HepG2 (cell line): ENCODE measurements around the gene TBXA2R. TPM values are rescaled to one million over a fixed set of nuclear protein-coding genes. Genes with fewer than 3 reads are reported as not detected.

Experiments
- CERS6 ChIP-seq: sonication (generic); formaldehyde crosslinking; IDR thresholded peaks from 2 replicates; pipeline ENCODE4 v1.5.0; 2020; ENCODE audit warnings: missing genetic modification reagents
- ELF1 ChIP-seq: sonication (generic); formaldehyde crosslinking; IDR thresholded peaks from 2 replicates; pipeline ENCODE4 v1.4.0; 2020; ENCODE audit warnings: missing genetic modification reagents
- GABPB1 ChIP-seq: IDR thresholded peaks from 2 replicates; pipeline ENCODE4 v1.6.1; 2016; ENCODE audit warnings: mild to moderate bottlenecking, missing genetic modification reagents, moderate library complexity, missing compliant biosample characterization
- GMEB2 ChIP-seq: IDR thresholded peaks from 2 replicates; pipeline ENCODE4 v1.6.1; 2016; ENCODE audit warnings: missing biosample characterization, missing genetic modification reagents, low read depth
- HNRNPL ChIP-seq: fragments of 200-400 bp; formaldehyde crosslinking; IDR thresholded peaks from 2 replicates; pipeline ENCODE4 v1.6.1; 2017; ENCODE audit warnings: mild to moderate bottlenecking, low read depth, low read length
- HNRNPLL ChIP-seq: fragments of 200-400 bp; formaldehyde crosslinking; IDR thresholded peaks from 2 replicates; pipeline ENCODE4 v1.6.1; 2017; ENCODE audit warnings: mild to moderate bottlenecking, low read depth, low read length; ENCODE audit not compliant: poor library complexity, severe bottlenecking
- KDM2A ChIP-seq: sonication (generic); formaldehyde crosslinking; IDR thresholded peaks from 2 replicates; pipeline ENCODE4 v1.4.0; 2020; ENCODE audit warnings: low read depth, missing genetic modification reagents, borderline replicate concordance
- NFIB ChIP-seq: sonication (generic); formaldehyde crosslinking; IDR thresholded peaks from 2 replicates; pipeline ENCODE4 v1.9.0; 2021; ENCODE audit warnings: missing genetic modification reagents, mild to moderate bottlenecking, borderline replicate concordance
- NFKB2 ChIP-seq: sonication (generic); formaldehyde crosslinking; IDR thresholded peaks from 2 replicates; pipeline ENCODE4 v1.4.0; 2020; ENCODE audit warnings: missing genetic modification reagents, borderline replicate concordance
- PRMT3 ChIP-seq: sonication (generic); formaldehyde crosslinking; IDR thresholded peaks from 2 replicates; pipeline ENCODE4 v1.8.1; 2022; ENCODE audit warnings: low read depth, mild to moderate bottlenecking, moderate library complexity, missing genetic modification reagents, borderline replicate concordance
- RFX3 ChIP-seq: IDR thresholded peaks from 2 replicates; pipeline ENCODE4 v1.6.1; 2016; ENCODE audit warnings: missing biosample characterization, missing genetic modification reagents
- SAP130 ChIP-seq: IDR thresholded peaks from 2 replicates; pipeline ENCODE4 v1.6.1; 2016; ENCODE audit warnings: low read depth
- SNAI1 ChIP-seq: sonication (generic); formaldehyde crosslinking; IDR thresholded peaks from 2 replicates; pipeline ENCODE4 v1.5.0; 2020; ENCODE audit warnings: mild to moderate bottlenecking, missing genetic modification reagents, borderline replicate concordance
- SP5 ChIP-seq: IDR thresholded peaks from 2 replicates; pipeline ENCODE4 v1.6.1; 2016; ENCODE audit warnings: low read depth, borderline replicate concordance
- ZBTB2 ChIP-seq: sonication (generic); formaldehyde crosslinking; IDR thresholded peaks from 2 replicates; pipeline ENCODE4 v1.8.0; 2022; ENCODE audit warnings: low read depth, missing genetic modification reagents
- ZBTB20 ChIP-seq: sonication (generic); formaldehyde crosslinking; IDR thresholded peaks from 2 replicates; pipeline ENCODE4 v1.8.1; 2023; ENCODE audit warnings: missing genetic modification reagents, low read depth, mild to moderate bottlenecking, borderline replicate concordance
- ZNF276 ChIP-seq: sonication (generic); formaldehyde crosslinking; IDR thresholded peaks from 2 replicates; pipeline ENCODE4 v1.4.0; 2020; ENCODE audit warnings: mild to moderate bottlenecking, low read depth, missing genetic modification reagents
- ZNF282 ChIP-seq: fragments of 450-650 bp; IDR thresholded peaks from 2 replicates; pipeline ENCODE4 v1.6.1; 2018; ENCODE audit not compliant: partially characterized antibody
- ZNF761 ChIP-seq: sonication (generic); formaldehyde crosslinking; conservative IDR thresholded peaks from 2 replicates; pipeline ENCODE4 v1.4.0; 2020; ENCODE audit warnings: mild to moderate bottlenecking, missing genetic modification reagents
- ZNF770 ChIP-seq: sonication (generic); formaldehyde crosslinking; IDR thresholded peaks from 2 replicates; pipeline ENCODE4 v1.5.0; 2020; ENCODE audit warnings: mild to moderate bottlenecking, missing genetic modification reagents
- ZSCAN30 ChIP-seq: sonication (generic); formaldehyde crosslinking; IDR thresholded peaks from 2 replicates; pipeline ENCODE4 v1.5.0; 2020; ENCODE audit warnings: mild to moderate bottlenecking, missing genetic modification reagents
- polyA plus RNA-seq, 8 experiments: library from polyadenylated mRNA; depleted of rRNA in 3 of 8; stranded (reverse) in 7 of 8; unstranded in 1 of 8; fragments of >200 nt; fragmentation: Illumina TruSeq in 4 of 8; extraction: Trizol in 4 of 8; gene quantifications; 2 replicates each; pipeline versions ENCODE4 v1.2.1 to v1.2.3, GENCODE V29; 2011 to 2016; ENCODE audit warnings: low read depth in 4 of 8, missing spikeins in 1 of 8, mixed read lengths in 1 of 8; ENCODE audit not compliant: insufficient read depth in 1 of 8
- total RNA-seq, 5 experiments: library from RNA; depleted of rRNA; stranded (reverse); fragments of >200 nt; fragmentation: Illumina TruSeq; extraction: Trizol; gene quantifications; 2 replicates each; pipeline ENCODE4 v1.2.3, GENCODE V29; 2016; ENCODE audit warnings: low read depth in 1 of 5

TBXA2R gene
- total and polyA plus RNA-seq, 2 of the 13 experiments (the other 11 are each of a cell fraction or from before 2014, with no cell fraction given): 0.09 TPM; not detected in 1

GRCh38 chr19:3572132-3572854 lies 34.4 kb downstream of the TBXA2R start (continued):
- TF ChIP-seq SNAI1 (CRISPR knock-in tag): no peak
- no peak for TF ChIP-seq PRMT3 (CRISPR knock-in tag)
- no peak for TF ChIP-seq ZSCAN30
- TF ChIP-seq NFIB (CRISPR knock-in tag): no peak
- TF ChIP-seq ZNF770 (CRISPR knock-in tag): 0 out of 2 replicates have a peak, but pooled peaks have one; percentile 26
- TF ChIP-seq KDM2A (CRISPR knock-in tag): no peak
- peak; percentile 64; the same call in 1 of the 2 replicates for TF ChIP-seq SP5 (CRISPR knock-in tag)
- TF ChIP-seq RFX3 (CRISPR knock-in tag): peak; percentile 95
- TF ChIP-seq ZBTB2: no peak
- TF ChIP-seq HNRNPL: no peak
- TF ChIP-seq SAP130 (CRISPR knock-in tag): peak; percentile 70
- TF ChIP-seq ZNF761 (CRISPR knock-in tag): no peak
- peak; percentile 98 for TF ChIP-seq HNRNPLL
- peak; percentile 41; the same call in 1 of the 2 replicates for TF ChIP-seq ELF1 (CRISPR knock-in tag)
- peak; percentile 63; the same call in 1 of the 2 replicates for TF ChIP-seq GMEB2 (CRISPR knock-in tag)
- 0 out of 2 replicates have a peak, but pooled peaks have one; percentile 46 for TF ChIP-seq ZNF276 (CRISPR knock-in tag)
- TF ChIP-seq NFKB2: 0 out of 2 replicates have a peak, but pooled peaks have one; percentile 32
- TF ChIP-seq GABPB1 (CRISPR knock-in tag): peak; percentile 77; the same call in 1 of the 2 replicates
- no peak for TF ChIP-seq CERS6
- TF ChIP-seq ZNF282: no peak
- no peak for TF ChIP-seq ZBTB20
